Mononuclear cell (primary cell): Measurements from ENCODE around the gene TFAM. TPM values are rescaled to one million over a fixed set of nuclear protein-coding genes. Genes with fewer than 3 reads are reported as not detected.

Experiments used
- H3K27me3 ChIP-seq: 2 replicates; pipeline ENCODE4 v1.6.0; 2011; ENCODE audit warnings: low read length, control low read depth; ENCODE audit not compliant: insufficient read depth
- H3K4me1 ChIP-seq: 2 replicates; pipeline ENCODE4 v1.5.1; 2011; ENCODE audit warnings: mild to moderate bottlenecking, low read length, control low read depth; ENCODE audit not compliant: insufficient read depth
- H3K4me3 ChIP-seq: 2 replicates; pipeline ENCODE4 v1.5.1; 2011; ENCODE audit warnings: mild to moderate bottlenecking, low read length, moderate library complexity
- H3K9me3 ChIP-seq: 2 replicates; pipeline ENCODE4 v1.5.1; 2011; ENCODE audit warnings: low read depth, mild to moderate bottlenecking, control low read depth, low read length
- total RNA-seq: library from RNA; depleted of rRNA; stranded (reverse); fragments of >200 nt; gene quantifications from one replicate; pipeline ENCODE4 v1.2.3, GENCODE V29; 2012

Gene TFAM
- total RNA-seq, 1 donor, result 32.8 TPM

DNA sequence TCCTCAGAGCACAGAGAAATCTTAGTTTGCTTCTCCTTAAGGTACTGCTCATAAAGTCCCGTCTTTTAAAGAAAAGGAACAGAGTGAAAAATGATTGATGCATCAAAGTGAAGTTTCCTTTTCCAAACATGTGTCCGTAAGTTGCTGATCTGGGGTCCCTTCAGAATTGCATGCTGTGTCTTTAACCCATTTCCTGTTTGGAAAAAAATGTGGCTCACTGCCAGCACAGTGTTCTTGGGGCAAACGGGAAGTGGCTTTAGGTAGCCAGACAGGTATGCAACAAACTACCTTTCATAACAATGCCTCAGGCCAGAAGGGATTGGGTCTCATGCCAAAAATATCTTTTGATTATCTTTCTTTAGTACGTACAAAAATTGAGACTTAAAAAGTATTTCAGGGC lies 50.9 kb downstream of the TFAM start:
- Histone ChIP-seq H3K27me3 (no peaks in the 10 kb centered on the region), H3K9me3 (no peaks in the 10 kb centered on the region), H3K4me1 (no peaks in the 10 kb centered on the region), H3K4me3 (no peak overlapping the region)

DNA sequence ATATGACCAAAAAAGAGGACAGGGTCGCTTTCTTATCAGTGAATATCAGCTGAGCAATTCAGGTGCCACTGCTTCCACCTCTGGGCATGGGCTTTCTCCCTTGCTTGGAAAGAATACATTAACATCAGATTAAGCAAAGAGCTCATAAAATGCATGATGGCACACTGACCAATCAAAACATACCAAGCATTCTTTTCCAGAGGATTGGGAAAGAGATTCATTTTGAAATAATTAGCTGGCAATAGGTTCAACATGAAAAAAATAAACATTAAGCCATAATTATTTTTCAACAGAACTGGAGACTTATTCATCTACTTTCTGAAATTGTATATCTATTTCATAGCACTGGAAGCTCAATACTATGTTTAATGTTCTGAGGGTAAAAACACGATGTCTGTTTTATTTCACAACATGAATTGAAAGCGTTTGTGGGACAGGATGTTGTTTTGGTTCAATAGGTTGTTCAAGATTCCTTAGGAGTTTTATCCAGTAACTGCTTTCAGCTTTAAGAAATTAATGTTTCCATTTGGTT lies 53.2 kb downstream of the TFAM start:
- no peaks in the 10 kb centered on the region for H3K9me3 ChIP-seq
- no peaks in the 10 kb centered on the region for H3K4me1 ChIP-seq
- H3K4me3 ChIP-seq, result no peak overlapping the region

DNA sequence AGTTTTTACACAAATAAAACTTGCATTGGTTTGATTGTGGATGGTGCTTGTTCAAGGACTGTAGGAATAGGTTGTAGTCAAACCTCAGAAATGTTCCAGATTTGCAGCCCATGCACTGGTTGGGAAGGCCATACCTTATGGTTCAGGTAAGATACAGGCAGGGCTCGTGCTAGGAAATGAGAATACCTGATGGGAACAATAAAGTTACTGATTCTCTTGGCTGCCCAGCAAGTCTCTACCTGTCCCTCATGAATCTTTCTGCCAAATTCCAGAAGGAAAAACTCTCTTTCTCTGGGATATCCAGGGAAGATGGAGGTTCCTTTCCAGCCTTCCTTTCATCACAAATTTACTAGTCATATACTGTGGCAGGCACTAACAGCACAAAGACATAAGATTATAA lies 53.8 kb downstream of the TFAM start:
- no peaks in the 10 kb centered on the region for H3K4me1 ChIP-seq
- H3K9me3 ChIP-seq, result no peaks in the 10 kb centered on the region
- no peak overlapping the region for H3K4me3 ChIP-seq
- H3K27me3 ChIP-seq, result no peaks in the 10 kb centered on the region

More for the DNA sequence above, 53.2 kb downstream of the TFAM start:
- no peaks in the 10 kb centered on the region for H3K27me3 ChIP-seq

DNA sequence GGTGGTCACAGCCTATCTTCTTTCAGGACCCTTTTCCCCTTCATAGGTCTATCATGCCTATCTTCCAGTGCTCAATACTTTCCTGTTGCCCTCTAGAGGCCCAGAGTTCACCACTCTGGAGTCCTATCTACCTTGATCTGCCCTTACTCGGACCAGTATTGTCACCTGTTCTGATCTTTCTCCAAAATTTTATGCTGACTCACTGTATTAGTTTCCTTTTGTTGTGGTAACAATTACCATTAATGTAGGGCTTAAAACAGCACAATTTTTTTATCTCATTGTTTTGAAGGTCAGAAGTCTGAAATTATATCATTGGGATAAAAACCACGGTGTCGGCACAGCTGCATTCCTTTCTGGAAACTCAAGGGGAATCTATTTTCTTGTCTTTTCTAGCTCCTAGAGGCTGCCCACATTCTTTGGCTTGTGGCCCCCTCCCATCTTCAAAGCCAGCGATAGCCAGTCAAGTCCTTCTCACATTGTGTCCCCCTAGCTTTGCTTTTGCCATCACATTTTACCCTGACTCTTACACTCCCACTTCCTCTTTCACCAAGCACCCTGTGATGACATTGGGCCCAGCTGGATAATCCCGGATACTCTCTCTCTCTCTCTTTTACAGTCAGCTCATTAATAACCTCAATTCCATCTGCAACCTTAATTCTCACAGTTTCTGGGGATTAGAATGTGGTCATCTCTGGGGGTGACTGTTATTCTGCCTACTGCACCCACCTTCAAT lies 54.6 kb downstream of the TFAM start:
- Histone ChIP-seq H3K4me1 (no peaks in the 10 kb centered on the region), H3K9me3 (no peaks in the 10 kb centered on the region), H3K27me3 (no peaks in the 10 kb centered on the region), H3K4me3 (no peak overlapping the region)

DNA sequence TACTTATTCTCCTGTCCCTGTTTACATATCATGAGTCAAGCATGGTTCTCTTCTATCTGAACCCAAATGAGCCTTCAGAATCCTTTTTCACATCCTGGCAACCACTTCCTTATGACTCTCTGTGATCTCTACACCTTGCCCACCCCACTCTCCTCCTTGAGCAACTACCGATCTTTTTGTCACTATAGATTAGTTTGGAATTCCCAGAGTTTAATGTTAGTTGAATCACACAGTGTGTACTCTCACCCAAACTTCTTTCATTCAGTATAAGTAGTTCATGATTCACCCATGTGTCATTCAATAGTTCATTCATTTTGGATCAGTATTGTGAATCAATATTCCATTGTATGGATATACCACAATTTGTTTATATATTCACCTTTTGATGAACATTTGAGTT lies 55.3 kb downstream of the TFAM start:
- H3K27me3 ChIP-seq, result no peaks in the 10 kb centered on the region
- no peaks in the 10 kb centered on the region for H3K4me1 ChIP-seq
- no peaks in the 10 kb centered on the region for H3K9me3 ChIP-seq
- no peak overlapping the region for H3K4me3 ChIP-seq

DNA sequence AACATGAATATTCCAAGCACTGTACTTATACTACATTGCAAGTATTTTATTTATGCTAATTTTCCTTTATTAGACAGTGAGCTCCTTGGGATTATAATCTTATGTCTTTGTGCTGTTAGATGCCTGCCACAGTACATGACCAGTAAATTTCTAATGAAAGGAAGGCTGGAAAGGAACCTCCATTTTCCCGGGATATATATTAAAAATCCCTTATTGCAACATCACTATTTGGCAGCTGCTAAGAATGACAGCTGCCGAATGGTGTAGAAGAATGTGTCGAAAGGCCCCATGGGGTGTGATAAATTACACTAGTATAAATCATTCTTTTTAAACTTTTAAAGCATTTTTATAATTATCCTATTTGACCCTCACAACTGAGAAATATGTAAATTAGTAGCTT lies 59.1 kb downstream of the TFAM start:
- no peaks in the 10 kb centered on the region for H3K4me1 ChIP-seq
- H3K4me3 ChIP-seq, result no peak overlapping the region
- H3K9me3 ChIP-seq, result no peaks in the 10 kb centered on the region
- no peaks in the 10 kb centered on the region for H3K27me3 ChIP-seq

DNA sequence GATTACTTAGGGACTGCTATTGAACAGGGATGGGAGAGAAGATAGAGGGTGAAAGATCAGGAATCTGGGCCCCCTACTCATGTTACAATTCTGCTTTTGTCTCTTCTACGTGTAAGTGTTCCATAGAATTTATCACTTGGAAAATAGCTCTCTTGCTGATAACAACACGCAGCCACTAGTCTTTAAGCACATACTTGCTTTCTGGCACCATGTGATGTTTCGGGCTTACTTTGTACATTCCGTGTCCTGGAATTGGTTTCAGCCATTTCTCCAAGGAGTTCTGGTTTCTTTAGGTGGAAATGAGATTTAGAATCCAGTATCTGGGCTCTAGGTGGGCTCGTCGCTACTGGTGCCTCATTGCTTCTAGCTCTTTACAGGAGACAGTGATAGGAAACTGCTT lies 59.7 kb downstream of the TFAM start:
- no peaks in the 10 kb centered on the region for H3K9me3 ChIP-seq
- H3K4me1 ChIP-seq, result no peaks in the 10 kb centered on the region
- H3K27me3 ChIP-seq, result no peaks in the 10 kb centered on the region
- no peak overlapping the region for H3K4me3 ChIP-seq

DNA sequence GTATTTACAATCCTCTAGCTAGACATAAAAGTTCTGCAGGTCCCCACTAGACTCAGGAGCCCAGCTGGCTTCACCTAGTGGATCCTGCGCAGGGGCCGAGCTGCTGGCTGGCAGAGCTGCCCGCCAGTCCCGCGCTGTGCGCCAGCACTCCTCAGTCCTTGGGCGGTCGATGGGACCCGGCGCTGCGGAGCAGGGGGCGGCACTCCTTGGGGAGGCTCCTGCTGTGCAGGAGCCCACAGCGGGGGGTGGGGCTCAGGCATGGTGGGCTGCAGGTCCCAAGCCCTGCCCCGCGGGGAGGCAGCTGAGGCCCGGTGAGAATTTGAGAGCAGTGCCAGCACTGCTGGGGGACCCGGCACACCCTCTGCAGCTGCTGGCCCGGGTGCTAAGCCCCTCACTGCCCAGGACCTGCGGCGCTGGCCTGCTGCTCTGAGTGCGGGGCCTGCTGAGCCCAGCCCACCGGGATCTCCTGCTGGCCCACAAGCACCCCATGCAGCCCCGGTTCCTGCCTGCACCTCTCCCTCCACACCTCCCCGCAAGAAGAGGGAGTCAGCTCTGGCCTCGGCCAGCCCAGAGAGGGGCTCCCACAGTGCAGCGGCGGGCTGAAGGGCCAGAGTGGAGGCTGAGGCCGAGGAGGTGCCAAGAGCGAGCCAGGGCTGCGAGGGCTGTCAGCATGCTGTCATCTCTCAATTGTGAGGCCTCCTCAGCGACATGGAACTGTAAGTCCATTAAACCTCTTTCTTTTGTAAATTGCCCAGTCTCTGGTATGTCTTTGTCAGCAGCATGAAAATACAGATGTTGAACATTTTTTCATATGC lies 63.1 kb downstream of the TFAM start:
- Histone ChIP-seq H3K4me3 (no peak overlapping the region), H3K4me1 (no peaks in the 10 kb centered on the region), H3K27me3 (no peaks in the 10 kb centered on the region), H3K9me3 (no peaks in the 10 kb centered on the region)

Other genes with a start within 250 kb of the TFAM start
- 3.5 TPM for gene IPMK, start 117.5 kb upstream of the TFAM start, total RNA-seq
- gene CISD1, start 116.2 kb upstream of the TFAM start, total RNA-seq, result 1.3 TPM
- 64.3 TPM for gene UBE2D1, start 50.4 kb upstream of the TFAM start, total RNA-seq
- 0.21 TPM for gene BICC1, start 127.5 kb downstream of the TFAM start, total RNA-seq